Neural cell (in vitro differentiated cells): ENCODE data around the gene ARL2.

Source experiments
- EP300 ChIP-seq: fragments of 450-650 bp; conservative IDR thresholded peaks from 2 replicates; pipeline ENCODE4 v1.6.1; 2014; ENCODE audit warnings: antibody characterized with exemption, mild to moderate bottlenecking, moderate library complexity; ENCODE audit not compliant: poor library complexity, severe bottlenecking
- EZH2 ChIP-seq: fragments of 200-600, 300-800 bp; shearing (Covaris generic), sonication (generic); IDR thresholded peaks from 2 replicates; pipeline ENCODE4 v1.6.1; 2014; ENCODE audit warnings: antibody characterized with exemption, low read length, borderline replicate concordance, mild to moderate bottlenecking; ENCODE audit not compliant: insufficient read depth, poor library complexity, severe bottlenecking
- POLR2AphosphoS5 ChIP-seq: IDR thresholded peaks from 2 replicates; pipeline ENCODE4 v1.6.1; 2012
- SMC3 ChIP-seq: fragments of 450-650 bp; conservative IDR thresholded peaks from 2 replicates; pipeline ENCODE4 v1.6.1; 2014; ENCODE audit warnings: antibody characterized with exemption, mild to moderate bottlenecking, moderate library complexity; ENCODE audit not compliant: poor library complexity
- TF ChIP-seq, protein P1 (sequence below): fragments of 450-650 bp; IDR thresholded peaks from 2 replicates; pipeline ENCODE4 v1.5.1; 2014; ENCODE audit warnings: antibody characterized with exemption, mild to moderate bottlenecking, moderate library complexity; ENCODE audit not compliant: poor library complexity, severe bottlenecking
- TF ChIP-seq, protein P2 (sequence below): IDR thresholded peaks from 2 replicates; pipeline ENCODE4 v1.6.1; 2012; ENCODE audit warnings: borderline replicate concordance

GRCh38 chr11:65043881-65044501 is 30.0 kb downstream of the ARL2 start:
- TF ChIP-seq, protein P1, sequence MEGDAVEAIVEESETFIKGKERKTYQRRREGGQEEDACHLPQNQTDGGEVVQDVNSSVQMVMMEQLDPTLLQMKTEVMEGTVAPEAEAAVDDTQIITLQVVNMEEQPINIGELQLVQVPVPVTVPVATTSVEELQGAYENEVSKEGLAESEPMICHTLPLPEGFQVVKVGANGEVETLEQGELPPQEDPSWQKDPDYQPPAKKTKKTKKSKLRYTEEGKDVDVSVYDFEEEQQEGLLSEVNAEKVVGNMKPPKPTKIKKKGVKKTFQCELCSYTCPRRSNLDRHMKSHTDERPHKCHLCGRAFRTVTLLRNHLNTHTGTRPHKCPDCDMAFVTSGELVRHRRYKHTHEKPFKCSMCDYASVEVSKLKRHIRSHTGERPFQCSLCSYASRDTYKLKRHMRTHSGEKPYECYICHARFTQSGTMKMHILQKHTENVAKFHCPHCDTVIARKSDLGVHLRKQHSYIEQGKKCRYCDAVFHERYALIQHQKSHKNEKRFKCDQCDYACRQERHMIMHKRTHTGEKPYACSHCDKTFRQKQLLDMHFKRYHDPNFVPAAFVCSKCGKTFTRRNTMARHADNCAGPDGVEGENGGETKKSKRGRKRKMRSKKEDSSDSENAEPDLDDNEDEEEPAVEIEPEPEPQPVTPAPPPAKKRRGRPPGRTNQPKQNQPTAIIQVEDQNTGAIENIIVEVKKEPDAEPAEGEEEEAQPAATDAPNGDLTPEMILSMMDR: no peak
- no peak for TF ChIP-seq EZH2
- TF ChIP-seq, protein P2, sequence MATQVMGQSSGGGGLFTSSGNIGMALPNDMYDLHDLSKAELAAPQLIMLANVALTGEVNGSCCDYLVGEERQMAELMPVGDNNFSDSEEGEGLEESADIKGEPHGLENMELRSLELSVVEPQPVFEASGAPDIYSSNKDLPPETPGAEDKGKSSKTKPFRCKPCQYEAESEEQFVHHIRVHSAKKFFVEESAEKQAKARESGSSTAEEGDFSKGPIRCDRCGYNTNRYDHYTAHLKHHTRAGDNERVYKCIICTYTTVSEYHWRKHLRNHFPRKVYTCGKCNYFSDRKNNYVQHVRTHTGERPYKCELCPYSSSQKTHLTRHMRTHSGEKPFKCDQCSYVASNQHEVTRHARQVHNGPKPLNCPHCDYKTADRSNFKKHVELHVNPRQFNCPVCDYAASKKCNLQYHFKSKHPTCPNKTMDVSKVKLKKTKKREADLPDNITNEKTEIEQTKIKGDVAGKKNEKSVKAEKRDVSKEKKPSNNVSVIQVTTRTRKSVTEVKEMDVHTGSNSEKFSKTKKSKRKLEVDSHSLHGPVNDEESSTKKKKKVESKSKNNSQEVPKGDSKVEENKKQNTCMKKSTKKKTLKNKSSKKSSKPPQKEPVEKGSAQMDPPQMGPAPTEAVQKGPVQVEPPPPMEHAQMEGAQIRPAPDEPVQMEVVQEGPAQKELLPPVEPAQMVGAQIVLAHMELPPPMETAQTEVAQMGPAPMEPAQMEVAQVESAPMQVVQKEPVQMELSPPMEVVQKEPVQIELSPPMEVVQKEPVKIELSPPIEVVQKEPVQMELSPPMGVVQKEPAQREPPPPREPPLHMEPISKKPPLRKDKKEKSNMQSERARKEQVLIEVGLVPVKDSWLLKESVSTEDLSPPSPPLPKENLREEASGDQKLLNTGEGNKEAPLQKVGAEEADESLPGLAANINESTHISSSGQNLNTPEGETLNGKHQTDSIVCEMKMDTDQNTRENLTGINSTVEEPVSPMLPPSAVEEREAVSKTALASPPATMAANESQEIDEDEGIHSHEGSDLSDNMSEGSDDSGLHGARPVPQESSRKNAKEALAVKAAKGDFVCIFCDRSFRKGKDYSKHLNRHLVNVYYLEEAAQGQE: no peak
- no peak for TF ChIP-seq POLR2AphosphoS5
- no peak for TF ChIP-seq SMC3
- TF ChIP-seq EP300: no peak
